Measurements from ENCODE around the gene STAMBP. TPM values are rescaled to one million over a fixed set of nuclear protein-coding genes. Genes with fewer than 3 reads are reported as not detected.

The STAMBP gene
- total RNA-seq: 34.9 and 61.8 TPM in 2 replicates

DNA sequence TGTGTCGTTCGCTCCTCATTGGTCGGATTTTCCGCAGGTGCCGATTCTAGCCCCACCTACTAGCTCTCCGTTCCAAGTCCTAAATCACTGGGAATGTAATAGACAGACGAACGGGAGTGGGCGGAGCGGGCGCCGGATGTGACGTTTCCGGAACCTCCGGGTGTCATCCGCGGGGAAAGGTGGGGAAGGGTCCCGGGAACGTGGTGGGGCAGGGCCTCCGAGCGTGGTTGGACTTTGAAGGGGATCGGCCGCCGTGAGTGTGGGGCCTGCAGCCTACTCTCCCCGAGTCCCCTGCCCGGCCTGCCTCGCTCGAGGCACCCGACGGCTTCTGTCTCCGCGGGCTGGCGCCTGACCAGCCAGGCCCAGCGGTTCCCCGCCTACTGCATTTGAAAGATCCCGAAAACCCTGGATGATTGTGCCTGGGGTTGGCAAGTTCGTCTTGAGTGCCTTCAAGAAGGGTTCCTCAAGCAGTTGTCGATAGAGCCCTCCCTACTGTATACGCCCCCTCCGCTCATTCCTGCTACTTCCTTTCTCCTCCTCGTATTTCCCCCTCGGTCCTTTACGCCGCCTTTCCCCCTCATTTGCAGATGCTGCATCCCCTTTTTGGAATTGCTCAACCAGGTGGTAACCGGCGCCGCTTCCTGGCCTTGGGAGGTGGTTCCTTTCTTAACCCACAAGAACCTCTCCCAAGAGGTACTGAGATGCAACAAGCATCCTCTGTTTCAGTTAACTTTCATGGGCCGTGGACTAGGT lies at the start of gene STAMBP:
Gene STAMBP (plus strand): TSS at position 144 of the 753 bp plus-strand sequence. CDS start 1,896 bp downstream, outside the sequence.

GRCh38 chr2:73779467-73780236 lies 49.1 kb upstream of the STAMBP start, which contains the start of gene DUSP11:
TSS of gene DUSP11 (minus strand) at chr2:73780103. CDS start at chr2:73779974, 129 bp downstream.

DNA sequence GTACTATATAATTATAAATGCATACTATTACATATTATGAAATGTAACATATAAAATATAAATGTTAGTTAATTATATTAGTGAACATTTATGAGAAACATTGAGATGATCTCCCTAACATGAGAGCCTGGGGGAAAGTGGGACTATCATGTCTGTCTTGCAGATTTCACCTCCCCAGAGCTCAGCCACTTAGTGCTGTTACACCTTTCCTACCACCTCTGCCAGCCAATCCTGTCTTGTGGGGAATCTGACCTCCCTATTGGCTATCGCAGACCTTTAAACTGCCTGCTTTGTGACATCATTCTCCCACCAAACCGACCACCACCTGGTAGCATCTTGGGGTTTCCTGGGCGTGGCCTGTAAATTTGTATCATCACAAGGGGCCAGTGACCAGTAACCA lies 44.9 kb upstream of the STAMBP start, which contains the start of gene C2orf78:
Gene C2orf78 (plus strand): TSS at position 301 of the 400 bp plus-strand sequence. CDS start 127 bp downstream, outside the sequence.

GRCh38 chr2:73892631-73893329 lies 64.0 kb downstream of the STAMBP start, which contains the start of gene ACTG2:
TSS of gene ACTG2 (plus strand) at chr2:73893008. CDS start at chr2:73901312, 8,304 bp downstream.

Other genes with a start within 250 kb of the STAMBP start
- gene NAT8, start 186.5 kb upstream of the STAMBP start, total RNA-seq: not detected in 2 replicates
- 16.8 and 18.8 TPM in 2 replicates for gene TPRKB, start 91.6 kb upstream of the STAMBP start, total RNA-seq
- gene DUSP11, start 48.9 kb upstream of the STAMBP start, total RNA-seq: 38.3 and 47.5 TPM in 2 replicates
- gene C2orf78, start 44.8 kb upstream of the STAMBP start, total RNA-seq: not detected in 2 replicates
- gene ACTG2, start 64.0 kb downstream of the STAMBP start, total RNA-seq: under 0.01 and 0.21 TPM in 2 replicates
- gene DGUOK, start 97.9 kb downstream of the STAMBP start, total RNA-seq: 29.6 and 45.5 TPM in 2 replicates
- 8.9 and 15.1 TPM in 2 replicates for gene TET3, start 155.9 kb downstream of the STAMBP start, total RNA-seq

Measured in nasal cavity respiratory epithelium epithelial cell of viscerocranial mucosa (primary cell).